HG02852 (cell line): Measurements from ENCODE around the gene INSYN1.

Experiments used
- ATAC-seq: cut with Tn5 transposase; IDR thresholded peaks from one replicate; pipeline ENCODE4 v1.9.1; 2021; ENCODE audit warnings: mild to moderate bottlenecking, moderate library complexity; ENCODE audit not compliant: unreplicated experiment

Gene INSYN1

DNA sequence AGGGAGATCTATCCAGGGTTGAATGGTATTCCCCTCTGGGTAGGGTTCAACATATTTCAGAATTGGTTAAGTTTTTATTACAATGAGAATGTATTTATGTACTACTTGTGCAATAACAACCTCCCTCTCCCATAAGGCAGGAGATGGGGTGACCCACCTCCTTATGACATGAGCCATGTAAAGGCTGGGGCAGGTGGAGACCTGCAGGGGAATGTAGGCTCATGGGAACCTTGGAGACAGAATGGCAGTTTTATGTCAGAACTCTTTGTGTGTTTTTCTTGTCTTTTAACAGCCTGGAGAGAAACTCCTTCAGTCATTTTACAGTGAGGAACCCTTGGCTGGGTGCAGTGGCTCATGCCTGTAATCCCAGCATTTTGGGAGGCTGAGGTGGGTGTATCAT lies 24.6 kb upstream of the INSYN1 start:
- no peak for ATAC-seq

DNA sequence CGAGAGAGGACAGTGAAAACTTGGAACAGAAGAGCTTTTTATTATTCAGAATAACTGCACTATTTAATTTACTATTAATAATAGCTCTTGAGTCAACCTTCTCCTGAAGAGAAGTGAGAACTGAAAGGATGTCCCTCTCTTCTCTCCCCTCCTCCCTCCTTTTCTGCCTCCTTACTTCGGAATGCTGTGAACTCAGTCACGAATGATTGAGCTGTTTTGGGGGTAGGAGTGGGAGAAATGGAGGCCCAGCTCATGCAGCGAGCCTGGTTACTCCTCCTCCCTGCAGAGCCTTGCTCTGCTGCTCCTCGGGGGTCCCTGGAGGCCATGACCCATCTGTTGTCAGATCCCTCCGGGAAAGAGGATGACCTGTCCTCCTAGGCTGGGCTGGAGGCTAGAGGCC lies 20.3 kb upstream of the INSYN1 start:
- no peak for ATAC-seq

DNA sequence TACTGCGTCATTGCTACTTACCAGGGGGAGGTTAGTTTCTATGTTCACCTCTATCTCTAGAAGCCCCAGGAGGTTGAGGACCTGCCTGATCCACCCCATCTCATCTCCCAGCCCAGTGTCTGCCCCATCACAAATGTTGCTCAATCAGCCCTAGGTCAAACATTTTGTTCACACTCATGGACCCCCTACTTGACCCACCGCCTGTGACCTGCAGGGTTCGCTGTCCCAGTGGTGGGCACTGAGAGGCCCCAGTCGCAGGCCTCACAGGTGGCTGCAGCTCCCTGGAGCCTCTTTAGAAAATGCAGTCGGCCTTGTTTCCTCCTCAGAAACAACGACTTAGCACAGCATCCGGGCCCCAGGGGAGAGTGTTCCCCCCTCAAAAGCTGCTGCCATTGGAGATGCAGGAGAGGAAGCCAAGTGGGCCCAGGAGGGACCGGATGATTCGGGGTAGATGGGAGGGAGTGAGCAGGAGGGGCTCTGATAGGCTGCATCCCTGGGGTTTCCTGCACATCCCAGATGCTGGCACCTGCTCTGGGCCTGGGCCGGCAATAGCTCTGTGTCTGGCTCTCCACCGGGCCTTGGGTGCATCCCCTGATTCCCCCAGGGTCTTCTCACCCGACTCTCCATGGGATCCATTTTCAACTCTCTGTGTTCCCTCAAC lies 18.4 kb upstream of the INSYN1 start:
- no peak for ATAC-seq

DNA sequence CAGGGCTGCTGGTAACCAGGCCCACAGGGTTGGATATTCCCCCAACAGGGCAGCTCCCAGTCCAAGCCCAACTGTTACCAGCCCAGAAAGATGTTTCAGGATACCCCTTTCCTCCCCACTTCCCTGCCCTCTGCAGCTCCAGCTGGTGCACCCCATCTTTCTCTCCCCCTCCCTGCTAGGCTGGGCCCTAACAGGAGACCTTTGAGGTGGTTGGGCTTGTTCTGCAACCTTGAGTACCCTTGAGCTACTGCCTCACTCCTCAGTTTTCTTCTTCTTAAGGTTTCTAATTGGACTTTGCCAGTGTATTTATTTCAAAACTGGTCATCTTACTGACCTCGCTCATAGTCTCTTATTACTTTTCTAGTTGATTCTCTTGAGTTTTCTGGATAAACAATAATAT lies 16.9 kb upstream of the INSYN1 start:
- ATAC-seq: no peak

DNA sequence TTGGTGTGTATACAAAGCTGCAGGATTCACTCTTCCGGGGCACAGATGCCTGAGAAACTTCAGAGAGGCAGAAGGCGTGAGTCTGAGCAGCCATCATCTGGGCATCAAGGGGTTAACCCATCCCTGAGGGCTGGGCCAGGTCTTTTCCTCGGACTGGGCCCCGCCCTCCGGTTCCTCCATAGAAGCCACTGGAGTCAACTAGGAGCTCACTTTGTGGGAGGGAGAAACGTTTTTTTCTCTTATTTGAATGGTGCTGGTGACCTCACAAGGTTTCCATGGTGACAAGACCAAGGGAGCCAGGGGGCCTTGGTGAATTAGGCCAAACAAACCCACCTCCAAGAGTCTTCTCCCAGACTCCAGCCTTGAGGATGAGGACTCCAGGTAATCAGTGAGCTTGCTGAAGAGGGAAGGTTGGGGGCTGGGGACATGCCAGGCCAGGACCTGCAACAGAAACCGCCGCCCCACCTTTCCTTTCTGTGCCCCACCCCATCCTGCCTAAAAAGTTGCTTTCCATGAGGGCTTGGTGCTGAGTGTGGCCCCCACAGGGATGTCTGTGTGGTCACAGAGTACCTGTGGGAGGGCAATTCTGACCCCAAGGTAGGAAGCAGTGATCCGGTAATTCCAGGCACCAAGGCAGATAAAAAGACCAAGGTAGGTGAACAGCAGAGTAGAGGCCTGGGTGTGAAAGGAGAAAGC lies 14.8 kb upstream of the INSYN1 start:
- ATAC-seq: no peak

DNA sequence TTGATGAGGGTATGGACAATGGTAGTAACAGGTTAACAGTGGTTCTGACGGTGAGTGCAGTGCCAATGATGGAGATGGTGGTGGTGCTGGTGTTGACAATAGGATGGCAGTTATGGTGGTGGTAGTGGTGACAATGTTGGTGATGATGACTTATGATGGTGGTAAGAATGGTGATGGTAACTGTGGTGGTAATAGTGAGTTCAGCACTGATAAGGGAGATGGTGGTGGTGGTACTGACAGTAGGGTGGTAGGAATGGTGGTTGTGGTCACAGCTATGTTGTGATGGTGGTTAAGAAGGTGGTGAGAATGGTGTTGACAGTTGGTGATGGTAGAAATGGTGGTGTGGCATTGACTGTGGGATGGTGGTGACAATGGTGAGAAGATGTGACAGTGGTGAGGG lies 13.4 kb upstream of the INSYN1 start:
- no peak for ATAC-seq

DNA sequence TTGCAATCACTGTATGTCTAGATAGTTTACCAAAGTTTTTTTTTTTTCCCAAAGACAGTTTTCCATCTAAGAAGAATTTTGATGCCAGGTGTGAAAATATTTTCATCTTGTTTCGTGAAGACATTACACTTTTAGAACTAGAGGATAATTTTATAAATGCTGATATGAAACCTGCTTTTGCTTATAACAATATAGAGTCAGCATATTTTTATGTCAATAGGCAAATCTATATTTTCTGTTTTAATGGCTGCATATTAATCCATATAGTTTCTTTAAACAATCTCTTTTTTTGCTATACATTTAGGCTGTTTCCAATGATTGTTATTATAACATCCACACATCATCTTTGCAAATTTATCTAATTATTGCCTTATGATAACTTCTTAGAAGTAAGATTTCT lies 12.6 kb upstream of the INSYN1 start:
- no peak for ATAC-seq

DNA sequence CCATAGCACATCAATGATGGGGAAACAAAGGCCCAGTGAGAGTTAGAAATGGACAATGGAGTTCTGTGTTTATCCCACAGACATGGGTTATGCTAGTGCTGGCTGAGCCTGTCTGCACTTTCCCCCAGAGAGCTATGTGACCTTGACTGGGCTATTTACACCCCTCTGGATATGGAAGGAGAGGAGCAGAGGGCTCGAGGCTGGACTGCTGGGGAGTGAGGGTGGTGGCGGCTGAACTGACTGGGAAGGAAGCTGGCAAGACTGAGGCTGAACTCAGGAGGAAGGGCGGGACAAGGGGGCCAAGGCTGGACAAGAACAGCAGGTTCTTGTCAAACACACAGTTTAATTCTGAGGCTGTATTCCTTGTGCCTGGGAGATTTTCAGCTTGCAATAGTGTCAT lies 10.8 kb upstream of the INSYN1 start:
- no peak for ATAC-seq

DNA sequence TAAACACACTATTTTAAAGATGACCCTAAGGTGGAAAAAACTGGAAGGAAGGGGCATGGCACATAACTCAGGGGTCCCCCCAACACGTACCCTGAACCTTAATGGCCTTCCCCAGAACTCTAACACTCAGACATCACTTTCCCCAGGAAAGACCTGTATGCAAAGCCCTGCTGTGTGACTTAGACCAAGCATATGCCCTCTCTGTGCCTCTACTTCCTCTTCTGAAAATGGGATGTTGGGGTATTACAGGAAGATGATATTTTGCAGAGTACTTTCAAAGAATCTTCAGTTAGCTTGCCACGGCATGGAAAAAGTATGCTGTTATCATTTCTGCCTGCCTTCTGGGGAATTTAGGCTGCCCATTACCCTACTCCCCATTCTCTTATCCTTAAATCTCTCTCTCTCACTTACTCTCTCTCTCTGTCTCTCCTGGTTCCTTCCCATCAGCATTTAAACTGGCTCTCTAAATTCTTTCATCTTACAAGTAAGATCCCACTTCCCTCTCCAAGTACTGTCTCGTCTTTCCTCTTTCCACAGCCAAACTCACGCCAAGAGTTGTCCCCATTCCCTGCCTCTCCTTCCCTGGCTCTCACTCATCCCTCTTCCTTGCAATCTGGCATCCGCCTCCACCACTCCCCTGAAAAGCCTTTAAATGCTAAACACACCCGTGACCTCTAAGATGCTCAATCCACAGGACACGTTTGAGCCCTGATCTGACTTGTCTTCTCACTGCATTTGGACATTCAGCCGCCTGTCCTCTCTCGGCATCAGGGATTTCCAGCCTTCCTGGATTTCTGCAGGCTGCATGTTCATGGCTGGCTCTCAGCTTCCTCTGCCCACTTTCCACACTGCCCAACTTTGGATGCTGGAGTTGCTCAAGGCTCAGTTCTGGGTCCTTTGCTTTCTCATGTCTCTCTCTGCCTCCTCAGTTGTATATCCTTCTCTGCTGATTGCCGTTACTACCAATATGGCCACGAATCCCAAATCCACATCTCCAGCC lies 7.5 kb upstream of the INSYN1 start:
- ATAC-seq: no peak

DNA sequence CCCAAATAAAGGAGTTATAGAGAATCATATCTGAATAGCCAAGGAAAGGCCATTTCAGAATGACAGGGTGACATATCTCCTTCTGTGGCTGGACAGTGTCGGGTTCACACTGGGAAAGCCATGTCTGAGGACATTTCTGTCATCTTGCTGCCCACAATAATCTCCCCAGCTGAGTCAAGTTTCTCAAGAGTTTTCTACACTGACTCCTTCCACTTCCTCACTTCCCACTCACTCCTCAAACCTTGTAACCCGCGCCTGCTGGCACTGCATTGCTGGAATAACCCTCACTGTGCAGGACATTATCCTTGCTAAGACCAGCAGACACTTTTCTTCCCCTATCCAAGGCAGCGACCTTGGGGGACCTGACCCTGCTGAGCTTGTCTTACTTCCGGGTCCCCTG lies 5.3 kb upstream of the INSYN1 start:
- no peak for ATAC-seq

DNA sequence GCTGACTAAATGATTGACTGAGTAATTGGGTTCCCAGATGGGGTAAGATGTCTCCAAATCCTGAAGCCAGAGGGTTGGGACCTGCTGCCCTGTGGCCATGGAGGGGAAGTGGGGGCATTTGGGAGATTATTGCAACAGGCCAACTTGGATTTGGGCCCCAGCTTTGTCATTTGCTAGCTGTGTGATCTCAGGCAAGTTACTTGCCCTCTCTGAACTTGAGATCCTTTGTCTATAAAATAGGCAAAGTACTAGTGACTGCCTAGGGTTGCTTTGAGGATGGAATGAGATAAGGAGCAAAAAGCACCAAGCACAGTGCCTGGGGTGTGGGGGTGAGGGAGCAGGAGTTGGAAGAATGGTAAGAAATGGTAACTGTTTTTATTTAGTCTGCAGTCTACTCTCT lies 4.4 kb upstream of the INSYN1 start:
- ATAC-seq: no peak

DNA sequence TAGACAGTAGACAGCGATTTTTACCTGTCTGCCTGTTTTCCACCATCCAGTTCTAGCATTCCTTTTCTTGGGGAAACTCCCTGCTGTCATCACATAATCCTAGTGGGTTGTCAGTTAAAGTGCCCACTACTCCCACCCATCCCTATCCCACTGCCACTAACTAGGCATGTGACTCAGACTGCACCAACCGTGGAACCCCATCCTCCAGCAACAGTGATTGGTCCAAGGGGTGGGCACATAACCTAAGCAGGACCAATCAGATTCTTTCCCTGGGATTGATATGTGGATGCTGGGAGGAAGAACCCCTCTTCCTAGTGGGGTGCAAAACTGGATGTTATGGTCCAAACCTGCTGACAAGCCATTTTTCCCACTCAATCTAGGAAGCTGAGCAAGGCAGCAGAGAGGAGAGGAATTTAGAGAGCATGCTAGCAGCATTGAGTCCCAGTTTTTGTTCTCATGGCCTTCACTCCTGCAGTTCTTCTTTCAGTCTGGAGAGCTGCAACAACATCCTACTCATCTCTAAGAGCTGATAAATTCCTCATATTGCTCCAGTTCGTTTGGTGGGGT lies 3.9 kb upstream of the INSYN1 start:
- ATAC-seq: no peak

DNA sequence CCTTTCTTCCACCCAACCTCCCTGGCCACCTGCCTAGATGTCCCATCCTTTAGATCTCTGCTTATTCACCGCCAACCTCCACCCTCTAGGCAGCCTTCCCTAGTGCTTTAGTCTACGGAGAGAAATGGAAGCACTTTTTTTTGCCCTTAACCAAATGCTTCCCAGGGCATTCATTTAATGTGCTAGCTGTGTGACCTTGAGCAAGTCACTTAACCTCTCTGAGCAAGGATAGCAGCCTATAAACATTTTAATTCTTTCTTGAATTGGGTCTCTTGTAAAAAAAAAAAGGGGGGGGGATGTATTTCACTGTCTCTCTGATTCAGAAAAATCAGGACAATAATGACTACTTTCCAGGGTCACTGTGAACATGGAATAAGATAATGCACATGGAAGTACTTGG lies 3.2 kb upstream of the INSYN1 start:
- no peak for ATAC-seq

DNA sequence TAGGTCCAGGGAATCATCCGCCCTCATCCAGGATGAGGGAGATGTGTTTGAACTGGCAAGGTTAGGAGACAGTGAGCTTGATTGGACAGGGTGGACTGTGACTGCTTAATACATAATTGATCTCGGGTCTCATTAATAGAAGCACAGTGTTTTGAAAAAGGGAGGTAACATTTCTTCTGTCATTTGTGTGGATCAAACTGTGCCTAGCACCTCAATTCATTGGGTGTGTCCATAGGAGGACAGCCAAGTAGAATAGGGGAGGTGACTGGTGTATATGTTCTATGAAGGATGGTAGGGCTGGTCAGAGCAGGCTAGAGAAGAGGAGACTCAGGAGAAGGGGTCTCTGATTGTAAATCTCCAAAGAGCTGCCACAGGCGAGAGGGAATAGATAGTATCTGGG lies 2.8 kb upstream of the INSYN1 start:
- ATAC-seq: no peak

DNA sequence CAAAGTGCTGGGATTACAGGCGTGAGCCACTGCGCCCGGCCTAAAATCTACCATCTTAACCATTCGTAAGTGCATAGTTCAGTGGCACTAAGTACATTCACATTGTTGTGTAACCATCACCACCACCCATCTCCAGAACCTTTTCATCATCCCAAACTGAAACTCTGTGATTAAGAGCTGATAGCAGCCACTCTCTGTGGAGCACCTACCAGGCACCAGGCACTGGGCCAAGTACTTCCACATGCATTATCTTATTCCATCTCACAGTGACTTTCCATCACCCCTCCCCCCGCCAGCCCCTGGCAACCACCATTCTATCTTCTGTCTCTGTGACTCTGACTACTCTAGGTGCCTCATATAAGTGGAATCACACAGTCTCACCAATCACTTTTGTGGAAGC lies 2.3 kb upstream of the INSYN1 start:
- ATAC-seq: no peak

DNA sequence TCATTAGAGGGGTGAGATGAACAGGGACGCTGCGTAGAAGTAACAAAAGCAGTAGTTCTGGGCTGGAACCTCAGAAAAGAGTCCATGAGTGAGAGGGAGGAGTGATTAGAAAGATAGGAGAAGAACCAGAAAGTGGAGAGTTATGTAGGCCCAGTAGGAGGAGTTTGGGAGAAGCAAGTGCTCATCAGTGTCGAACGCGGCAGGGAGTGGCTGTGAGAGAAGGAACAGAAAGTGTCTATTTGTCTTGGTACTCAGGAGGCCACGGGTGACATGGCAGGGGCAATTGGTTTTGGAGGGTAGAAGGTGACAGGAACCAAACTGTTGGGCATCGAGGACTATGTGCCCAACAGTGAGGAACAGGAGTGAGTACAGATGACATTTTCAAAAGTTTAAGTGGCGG lies 1.3 kb upstream of the INSYN1 start:
- ATAC-seq: no peak

DNA sequence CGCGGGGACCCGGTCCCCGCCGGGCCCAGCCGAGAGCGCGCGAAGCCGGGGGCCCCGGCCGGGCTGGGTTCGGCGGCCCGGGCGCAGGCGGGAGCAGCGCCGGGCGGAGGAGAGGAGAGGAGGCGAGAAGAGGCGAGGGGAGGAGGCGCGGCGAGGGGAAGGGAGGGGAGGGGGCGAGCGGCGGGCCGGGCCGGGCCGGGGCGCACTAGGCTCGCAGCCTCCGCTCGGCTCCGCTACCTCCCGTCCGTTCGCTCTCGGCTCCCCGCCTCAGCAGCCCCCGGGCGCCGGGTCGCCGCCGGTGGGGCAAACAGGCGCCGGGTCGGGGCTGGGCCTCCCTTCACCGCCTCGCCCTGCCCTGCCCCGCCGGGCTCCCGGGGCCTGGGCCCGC lies 351 bp downstream of the INSYN1 start:
- no peak for ATAC-seq

DNA sequence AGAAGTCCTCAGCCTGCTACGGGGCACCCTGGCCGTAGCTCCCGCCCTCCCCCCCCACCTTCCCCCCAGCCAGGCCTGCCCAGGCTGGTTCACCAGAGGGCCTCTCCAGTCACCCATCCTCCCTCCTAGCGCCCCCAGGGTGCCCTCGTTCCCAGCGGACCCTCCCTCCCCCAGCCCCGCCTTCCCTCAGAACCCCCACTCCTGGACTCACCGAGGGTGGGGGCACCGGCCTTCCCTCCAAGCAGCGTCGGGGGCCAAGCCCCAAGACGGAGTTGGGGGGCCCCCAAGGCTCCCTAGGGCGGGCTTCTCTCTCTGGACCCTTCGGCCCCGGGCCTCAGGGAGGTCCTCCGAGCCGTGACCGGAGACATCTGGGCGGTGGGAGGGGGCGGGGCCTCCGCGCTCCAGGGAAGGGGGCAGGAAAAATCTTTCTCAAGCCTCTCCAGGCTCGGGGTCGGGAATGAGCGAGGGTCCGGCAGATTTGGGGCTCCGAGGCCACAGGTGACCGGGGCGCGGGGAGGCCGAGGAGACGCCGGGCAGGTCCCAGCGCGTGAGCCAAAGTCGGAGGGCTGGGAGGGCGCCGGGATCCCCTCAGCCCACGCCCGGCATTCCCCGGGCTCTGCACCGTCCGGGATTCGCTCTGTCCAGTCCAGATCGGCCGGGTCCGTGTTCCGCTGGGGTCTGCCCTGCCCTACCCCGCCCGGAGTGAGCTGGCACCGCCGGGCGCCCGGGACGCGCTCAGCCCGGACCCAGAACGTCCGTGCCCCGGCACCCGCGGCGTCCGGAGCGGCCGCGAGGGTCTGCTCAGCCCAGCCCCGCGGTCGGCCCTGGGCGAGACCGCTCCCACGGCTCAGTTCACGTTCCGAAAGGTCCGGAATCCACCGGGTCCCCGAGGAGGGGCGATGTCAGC lies 999 bp downstream of the INSYN1 start:
- ATAC-seq: no peak

DNA sequence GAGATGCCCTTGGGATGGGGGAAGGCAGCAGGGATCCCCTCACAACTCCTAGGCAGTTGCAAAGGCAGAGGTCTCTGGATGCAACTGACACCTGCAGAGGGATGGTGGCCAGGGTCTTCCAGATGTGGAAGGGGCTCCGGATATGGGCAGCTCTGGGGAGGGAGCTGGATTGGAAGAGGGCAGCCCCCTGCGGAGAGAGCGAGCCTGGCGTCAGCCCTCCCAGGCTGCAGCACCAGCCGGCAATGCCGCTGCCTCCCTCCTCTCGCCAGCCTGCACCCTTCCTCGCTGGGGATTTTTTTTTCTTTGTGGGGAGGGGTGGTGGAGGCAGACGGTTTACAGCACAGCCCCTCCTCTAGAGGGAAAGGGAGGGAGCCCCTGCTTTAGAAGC lies 1.6 kb downstream of the INSYN1 start:
- ATAC-seq: no peak

DNA sequence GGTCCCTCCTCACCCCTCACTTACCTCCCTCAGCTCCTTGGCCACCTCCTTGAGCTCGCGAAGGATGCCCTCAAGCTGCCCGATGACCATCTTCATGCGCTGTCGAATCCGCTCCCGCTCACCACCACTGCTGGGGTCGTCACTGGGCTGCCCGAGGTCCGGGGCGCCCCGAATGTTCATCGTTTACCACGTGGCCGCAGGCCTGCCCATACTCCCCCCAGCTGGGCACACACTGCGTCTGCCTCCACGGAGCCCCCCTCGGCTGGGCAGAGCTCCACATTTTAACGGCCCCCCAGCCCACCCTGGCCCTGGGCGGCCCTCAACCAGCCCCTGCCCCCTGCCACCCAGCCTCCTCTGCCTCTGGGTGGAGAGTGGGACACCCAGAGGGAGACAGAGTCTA lies 2.2 kb downstream of the INSYN1 start:
- ATAC-seq: no peak
